Endothelial cell of umbilical vein (primary cell): ENCODE results near the gene HAUS3. TPM values are rescaled to one million over a fixed set of nuclear protein-coding genes. Genes with fewer than 3 reads are reported as not detected.

ENCODE experiments used
- BruUV-seq: library from RNA; stranded (reverse); fragments of 400-500 nt; replicated peaks from 2 replicates; lab custom pipeline; 2021; lab: Mats Ljungman, UMichigan
- CTCF ChIA-PET: fragments of 300-600, 350-600 bp; sonication (Branson Sonifier 250); formaldehyde crosslinking; loops from one replicate; lab custom pipeline; 2021; ENCODE audit warnings: antibody characterized with exemption, inconsistent platforms; lab: Charles Lee
- POLR2A ChIA-PET: fragments of 300-600, 350-600 bp; sonication (Branson Sonifier 250); formaldehyde crosslinking; loops from one replicate; lab custom pipeline; 2021; ENCODE audit warnings: antibody characterized with exemption, inconsistent platforms; lab: Charles Lee
- DNase-seq: peaks from one replicate; pipeline ENCODE4 v3.0.0-alpha.2; 2011; ENCODE audit warnings: low read depth, low spot score
- FAIRE-seq: peaks from 2 replicates; lab custom pipeline; 2011; peaks lifted over from hg19 to GRCh38; lab: Jason Lieb, UNC
- H2AFZ ChIP-seq: 2 replicates; pipeline ENCODE4 v1.6.0; 2012; ENCODE audit warnings: low read depth, low read length, control low read depth, inconsistent platforms
- H3K27ac ChIP-seq: 2 replicates; pipeline ENCODE4 v1.5.1; 2011; ENCODE audit warnings: low read depth, mild to moderate bottlenecking, control low read depth, low read length, moderate library complexity; ENCODE audit not compliant: insufficient read depth
- H3K27me3 ChIP-seq, 2 experiments: 2 replicates each; pipeline versions ENCODE4 v1.6.0 to v1.6.1; 2011; ENCODE audit warnings: low read length in 2 of 2, mixed read lengths in 1 of 2; ENCODE audit not compliant: control insufficient read depth in 2 of 2, insufficient read depth in 2 of 2
- H3K36me3 ChIP-seq, 2 experiments: 2 replicates in 1 of 2; 3 replicates in 1 of 2; pipeline ENCODE4 v1.5.1; 2011; ENCODE audit warnings: low read length in 2 of 2, mild to moderate bottlenecking in 1 of 2, moderate library complexity in 1 of 2; ENCODE audit not compliant: control insufficient read depth in 2 of 2, insufficient read depth in 2 of 2; ENCODE audit errors: extremely low read depth in 1 of 2
- H3K4me1 ChIP-seq: 3 replicates; pipeline ENCODE4 v1.5.1; 2011; ENCODE audit warnings: mild to moderate bottlenecking, low read length; ENCODE audit not compliant: control insufficient read depth, insufficient read depth; ENCODE audit errors: extremely low read depth
- H3K4me2 ChIP-seq: 2 replicates; pipeline ENCODE4 v1.6.1; 2011; ENCODE audit warnings: low read length, control low read depth, mixed read lengths; ENCODE audit not compliant: insufficient read depth
- H3K4me3 ChIP-seq, 3 experiments: fragments of 200-600 bp in 1 of 3; sonication (generic), shearing (Covaris generic) in 1 of 3; replicated peaks in 1 of 3; 2 replicates each; pipeline ENCODE4 v1.5.1; 2011 to 2016; ENCODE audit warnings: control low read depth in 3 of 3, low read length in 3 of 3, mild to moderate bottlenecking in 2 of 3, inconsistent platforms in 1 of 3, low read depth in 1 of 3, moderate library complexity in 1 of 3; ENCODE audit not compliant: insufficient read depth in 1 of 3
- H3K79me2 ChIP-seq: 2 replicates; pipeline ENCODE4 v1.6.0; 2012; ENCODE audit warnings: low read length, inconsistent platforms; ENCODE audit not compliant: control insufficient read depth, insufficient read depth
- H3K9ac ChIP-seq: replicated peaks from 2 replicates; pipeline ENCODE3; 2011; ENCODE audit warnings: low read length, control low read depth; ENCODE audit not compliant: insufficient read depth; ENCODE audit errors: extremely low read depth
- H3K9me1 ChIP-seq: replicated peaks from 3 replicates; pipeline ENCODE4 v1.6.0; 2011; ENCODE audit warnings: mild to moderate bottlenecking, low read length; ENCODE audit not compliant: control insufficient read depth, insufficient read depth; ENCODE audit errors: extremely low read depth
- H3K9me3 ChIP-seq: replicated peaks from 2 replicates; pipeline ENCODE4 v1.5.1; 2012; ENCODE audit warnings: low read length, inconsistent platforms; ENCODE audit not compliant: control insufficient read depth, insufficient read depth
- H4K20me1 ChIP-seq: replicated peaks from 2 replicates; pipeline ENCODE3; 2011; ENCODE audit warnings: mild to moderate bottlenecking, low read length; ENCODE audit not compliant: control insufficient read depth, insufficient read depth; ENCODE audit errors: extremely low read depth
- EZH2 ChIP-seq: IDR thresholded peaks from 2 replicates; pipeline ENCODE4 v1.6.1; 2012; ENCODE audit warnings: borderline replicate concordance, low read depth, mild to moderate bottlenecking, moderate library complexity, low read length, inconsistent platforms; ENCODE audit not compliant: severe bottlenecking
- FOS ChIP-seq: IDR thresholded peaks from 2 replicates; pipeline ENCODE4 v1.6.1; 2011; ENCODE audit warnings: mild to moderate bottlenecking, low read length, moderate library complexity, borderline replicate concordance; ENCODE audit not compliant: insufficient read depth
- GATA2 ChIP-seq: IDR thresholded peaks from 2 replicates; pipeline ENCODE4 v1.7.0; 2011; ENCODE audit warnings: low read depth, mild to moderate bottlenecking, moderate library complexity, mixed read lengths, low read length; ENCODE audit not compliant: insufficient read length, insufficient read depth
- JUN ChIP-seq: IDR thresholded peaks from 2 replicates; pipeline ENCODE4 v1.6.1; 2011; ENCODE audit warnings: borderline replicate concordance, low read depth; ENCODE audit not compliant: insufficient read length, insufficient read depth
- MYC ChIP-seq: IDR thresholded peaks from one replicate; pipeline ENCODE4 v1.6.1; 2011; ENCODE audit warnings: mild to moderate bottlenecking, low read depth, low read length
- POLR2A ChIP-seq: IDR thresholded peaks from 2 replicates; pipeline ENCODE4 v1.6.1; 2012; ENCODE audit warnings: low read depth, mild to moderate bottlenecking, control low read depth, low read length
- POLR2AphosphoS5 ChIP-seq: IDR thresholded peaks from 2 replicates; pipeline ENCODE4 v1.6.1; 2012; ENCODE audit warnings: low read depth, mild to moderate bottlenecking, control low read depth, low read length, moderate library complexity; ENCODE audit not compliant: insufficient read depth
- dilution Hi-C: fragments of 300-500 bp; cut with MboI; formaldehyde crosslinking; loops from one replicate; pipeline ENCODE4 v1.15.0; 2019; ENCODE audit warnings: low sequenced_read_pairs; ENCODE audit not compliant: extremely low pct_ligation_motif_present
- intact Hi-C: fragments of 100-400 bp; cut with micrococcal nuclease; formaldehyde crosslinking; loops from one replicate; pipeline ENCODE4 v1.10.0; 2022
- polyA plus RNA-seq, 4 experiments: library from polyadenylated mRNA; depleted of rRNA in 3 of 4; stranded (reverse) in 3 of 4; unstranded in 1 of 4; fragments of >200 nt; gene quantifications; 2 replicates each; pipeline versions ENCODE4 v1.2.1 to v1.2.3, GENCODE V29; 2011 to 2012; ENCODE audit warnings: missing spikeins in 1 of 4
- total RNA-seq: library from RNA; stranded (reverse); gene quantifications from 2 replicates; pipeline ENCODE4 v1.2.3, GENCODE V29; 2021
- TF ChIP-seq, protein P1 (sequence below), 2 donors: IDR thresholded peaks; 1 replicate in 1 of 2; 2 replicates in 1 of 2; pipeline ENCODE4 v1.5.1; 2011; ENCODE audit warnings: low read length in 2 of 2, mild to moderate bottlenecking in 2 of 2, moderate library complexity in 2 of 2, control low read depth in 1 of 2, inconsistent platforms in 1 of 2, low read depth in 1 of 2; ENCODE audit not compliant: insufficient read depth in 1 of 2; ENCODE audit errors: extremely low read depth in 1 of 2
- TF ChIP-seq, protein P2 (sequence below): IDR thresholded peaks from 2 replicates; pipeline ENCODE4 v1.6.1; 2011; ENCODE audit not compliant: insufficient read depth, insufficient read length

Gene HAUS3
- total and polyA plus RNA-seq, 2 donors (not counting 3 experiments of a cell fraction or from before 2014, with no cell fraction given) = 4.4 to 15.9 TPM

DNA sequence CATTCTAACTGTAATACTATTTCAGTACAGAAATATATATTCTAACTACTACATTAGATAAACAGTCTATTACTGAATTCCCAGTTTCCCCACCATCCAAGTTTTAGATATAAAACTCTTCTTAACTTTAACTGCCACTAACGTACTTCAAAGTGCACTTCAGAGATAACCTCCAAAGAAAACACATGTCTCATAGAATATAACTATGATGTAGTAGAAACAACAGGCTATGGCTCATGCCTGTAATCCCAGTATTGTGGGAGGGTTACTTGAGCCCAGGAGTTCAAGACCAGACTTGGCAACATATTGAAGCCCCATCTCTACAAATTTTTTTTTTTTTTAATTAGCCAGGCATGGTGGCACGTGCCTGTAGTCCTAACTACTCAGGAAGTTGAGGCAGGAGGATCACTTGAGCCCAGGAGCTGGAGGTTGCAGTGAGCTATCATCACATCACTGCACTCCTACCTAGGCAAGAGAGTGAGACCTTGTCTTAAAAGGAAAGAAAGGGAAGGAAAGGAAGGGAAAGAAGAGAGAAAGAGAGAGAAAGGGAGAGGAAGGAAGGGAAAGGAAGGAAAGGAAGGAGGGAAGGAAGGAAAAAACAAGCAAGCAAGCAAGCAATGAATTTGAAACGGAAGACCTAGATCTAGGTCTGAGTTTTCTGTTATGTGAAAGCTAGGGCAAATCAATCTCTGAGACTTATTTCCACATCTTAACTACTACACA is 4.8 kb downstream of the HAUS3 start:
- Histone ChIP-seq H3K9me3 (no peaks in the 10 kb centered on the region), H3K79me2 (peaks cover 49% of the 10 kb centered on the region), H3K4me2 (no peak overlapping the region), H3K27me3 (no peaks in the 10 kb centered on the region), H3K4me3 (no peak overlapping the region), H3K9ac (no peak overlapping the region), H2AFZ (no peak overlapping the region), H3K27ac (no peak overlapping the region), H3K36me3 (peaks cover 3 to 11% of the 10 kb centered on the region in 2 experiments), H3K9me1 (no peaks in the 10 kb centered on the region), H4K20me1 (peaks cover 5% of the 10 kb centered on the region), H3K4me1 (peaks cover 30% of the 10 kb centered on the region)
- DNase-seq (no peak), FAIRE-seq (no peak)
- ChIA-PET CTCF (interaction anchor here (0.7 to 5.9 kb wide), 3 partner anchors 17 to 206 kb away, joined by 3 to 49 read pairs (median 3); no protein-coding TSS in a partner anchor), POLR2A (interaction anchor here (1.3 kb wide), 1 partner anchor 25 kb away, joined by 5 read pairs; the partner anchor contains the start of gene MXD4)
- no TSS peak for BruUV-seq
- intact Hi-C loops = no loop called here
- TF ChIP-seq, protein P1, sequence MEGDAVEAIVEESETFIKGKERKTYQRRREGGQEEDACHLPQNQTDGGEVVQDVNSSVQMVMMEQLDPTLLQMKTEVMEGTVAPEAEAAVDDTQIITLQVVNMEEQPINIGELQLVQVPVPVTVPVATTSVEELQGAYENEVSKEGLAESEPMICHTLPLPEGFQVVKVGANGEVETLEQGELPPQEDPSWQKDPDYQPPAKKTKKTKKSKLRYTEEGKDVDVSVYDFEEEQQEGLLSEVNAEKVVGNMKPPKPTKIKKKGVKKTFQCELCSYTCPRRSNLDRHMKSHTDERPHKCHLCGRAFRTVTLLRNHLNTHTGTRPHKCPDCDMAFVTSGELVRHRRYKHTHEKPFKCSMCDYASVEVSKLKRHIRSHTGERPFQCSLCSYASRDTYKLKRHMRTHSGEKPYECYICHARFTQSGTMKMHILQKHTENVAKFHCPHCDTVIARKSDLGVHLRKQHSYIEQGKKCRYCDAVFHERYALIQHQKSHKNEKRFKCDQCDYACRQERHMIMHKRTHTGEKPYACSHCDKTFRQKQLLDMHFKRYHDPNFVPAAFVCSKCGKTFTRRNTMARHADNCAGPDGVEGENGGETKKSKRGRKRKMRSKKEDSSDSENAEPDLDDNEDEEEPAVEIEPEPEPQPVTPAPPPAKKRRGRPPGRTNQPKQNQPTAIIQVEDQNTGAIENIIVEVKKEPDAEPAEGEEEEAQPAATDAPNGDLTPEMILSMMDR (IDR thresholded peaks at IDR 0.05; ENCODE audit: extremely low read depth in 1 of 2, insufficient read depth in 1 of 2, low read depth in 1 of 2, low read length in 2 of 2) = no peak
- TF ChIP-seq MYC (no peak), EZH2 (no peak), POLR2A (no peak), JUN (no peak), GATA2 (no peak), FOS (no peak), POLR2AphosphoS5 (no peak)
- TF ChIP-seq, protein P2, sequence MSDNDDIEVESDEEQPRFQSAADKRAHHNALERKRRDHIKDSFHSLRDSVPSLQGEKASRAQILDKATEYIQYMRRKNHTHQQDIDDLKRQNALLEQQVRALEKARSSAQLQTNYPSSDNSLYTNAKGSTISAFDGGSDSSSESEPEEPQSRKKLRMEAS = no peak
- dilution Hi-C loops = no loop called here
